Measurements from ENCODE around the gene ATRNL1.
"Not testable (repeated sequence)": the region's sequence is repeated elsewhere in the genome, so short reads cannot be mapped to it uniquely, and the experiment has no call there.

- not testable (repeated sequence) for TF ChIP-seq POLR2A, CTCF (IDR thresholded peaks at IDR 0.05)
Observed at GRCh38 chr10:115536401-115536800, 443.2 kb downstream of the ATRNL1 start.
